HepG2 (cell line): ENCODE measurements around the gene RBCK1. TPM values are rescaled to one million over a fixed set of nuclear protein-coding genes. Genes with fewer than 3 reads are reported as not detected.

Experiments used
- FLYWCH1 ChIP-seq: sonication (generic); formaldehyde crosslinking; IDR thresholded peaks from 2 replicates; pipeline ENCODE4 v1.8.1; 2023; ENCODE audit warnings: mild to moderate bottlenecking, missing genetic modification reagents
- FOXP4 ChIP-seq: sonication (generic); formaldehyde crosslinking; IDR thresholded peaks from 2 replicates; pipeline ENCODE4 v1.4.0; 2020; ENCODE audit warnings: missing genetic modification reagents
- HES4 ChIP-seq: sonication (generic); formaldehyde crosslinking; IDR thresholded peaks from 2 replicates; pipeline ENCODE4 v1.9.0; 2021; ENCODE audit warnings: mild to moderate bottlenecking, missing genetic modification reagents, borderline replicate concordance
- HIVEP1 ChIP-seq: sonication (generic); formaldehyde crosslinking; IDR thresholded peaks from 2 replicates; pipeline ENCODE4 v1.4.0; 2020; ENCODE audit warnings: mild to moderate bottlenecking, missing genetic modification reagents
- NFE2 ChIP-seq: sonication (generic); formaldehyde crosslinking; IDR thresholded peaks from 2 replicates; pipeline ENCODE4 v1.4.0; 2020; ENCODE audit warnings: missing genetic modification reagents
- NKX3-1 ChIP-seq: sonication (generic); formaldehyde crosslinking; IDR thresholded peaks from 2 replicates; pipeline ENCODE4 v1.5.0; 2020; ENCODE audit warnings: missing genetic modification reagents
- ONECUT2 ChIP-seq: sonication (generic); formaldehyde crosslinking; IDR thresholded peaks from 2 replicates; pipeline ENCODE4 v1.4.0; 2020; ENCODE audit warnings: missing genetic modification reagents
- PHF5A ChIP-seq: IDR thresholded peaks from one replicate; pipeline ENCODE4 v1.6.1; 2018; ENCODE audit warnings: low read depth, missing genetic modification reagents; ENCODE audit not compliant: unreplicated experiment
- POLR2AphosphoS5 ChIP-seq: IDR thresholded peaks from 2 replicates; pipeline ENCODE4 v1.6.1; 2012; ENCODE audit warnings: low read depth, low read length
- ZBTB38 ChIP-seq: sonication (generic); formaldehyde crosslinking; IDR thresholded peaks from 2 replicates; pipeline ENCODE4 v1.5.1; 2020; ENCODE audit warnings: mild to moderate bottlenecking, missing genetic modification reagents
- ZC3H4 ChIP-seq: sonication (generic); formaldehyde crosslinking; IDR thresholded peaks from 2 replicates; pipeline ENCODE4 v1.4.0; 2020; ENCODE audit warnings: missing genetic modification reagents, borderline replicate concordance
- ZFP36L2 ChIP-seq: sonication (generic); formaldehyde crosslinking; IDR thresholded peaks from 2 replicates; pipeline ENCODE4 v1.4.0; 2020; ENCODE audit warnings: missing genetic modification reagents
- ZNF224 ChIP-seq: sonication (generic); formaldehyde crosslinking; IDR thresholded peaks from 2 replicates; pipeline ENCODE4 v1.5.0; 2020; ENCODE audit warnings: mild to moderate bottlenecking, missing genetic modification reagents
- ZNF260 ChIP-seq: sonication (generic); formaldehyde crosslinking; IDR thresholded peaks from 2 replicates; pipeline ENCODE4 v1.4.0; 2020; ENCODE audit warnings: missing genetic modification reagents, low read depth, mild to moderate bottlenecking, borderline replicate concordance
- ZNF44 ChIP-seq: sonication (generic); formaldehyde crosslinking; IDR thresholded peaks from 2 replicates; pipeline ENCODE4 v1.5.1; 2020; ENCODE audit warnings: mild to moderate bottlenecking, missing genetic modification reagents
- ZNF563 ChIP-seq: sonication (generic); formaldehyde crosslinking; IDR thresholded peaks from 2 replicates; pipeline ENCODE4 v1.8.0; 2022; ENCODE audit warnings: mild to moderate bottlenecking, moderate library complexity, missing genetic modification reagents
- ZNF670 ChIP-seq: sonication (generic); formaldehyde crosslinking; IDR thresholded peaks from 2 replicates; pipeline ENCODE4 v1.8.0; 2022; ENCODE audit warnings: mild to moderate bottlenecking, missing genetic modification reagents, borderline replicate concordance
- ZNF674 ChIP-seq: sonication (generic); formaldehyde crosslinking; IDR thresholded peaks from 2 replicates; pipeline ENCODE4 v1.5.0; 2020; ENCODE audit warnings: low read depth, mild to moderate bottlenecking, missing genetic modification reagents
- polyA plus RNA-seq, 8 experiments: library from polyadenylated mRNA; depleted of rRNA in 3 of 8; stranded (reverse) in 7 of 8; unstranded in 1 of 8; fragments of >200 nt; fragmentation: Illumina TruSeq in 4 of 8; extraction: Trizol in 4 of 8; gene quantifications; 2 replicates each; pipeline versions ENCODE4 v1.2.1 to v1.2.3, GENCODE V29; 2011 to 2016; ENCODE audit warnings: low read depth in 4 of 8, missing spikeins in 1 of 8, mixed read lengths in 1 of 8; ENCODE audit not compliant: insufficient read depth in 1 of 8
- total RNA-seq, 5 experiments: library from RNA; depleted of rRNA; stranded (reverse); fragments of >200 nt; fragmentation: Illumina TruSeq; extraction: Trizol; gene quantifications; 2 replicates each; pipeline ENCODE4 v1.2.3, GENCODE V29; 2016; ENCODE audit warnings: low read depth in 1 of 5
- TF ChIP-seq, protein P1 (sequence below): sonication (generic); formaldehyde crosslinking; IDR thresholded peaks from 2 replicates; pipeline ENCODE4 v1.8.0; 2022; ENCODE audit warnings: low read depth, missing genetic modification reagents
- TF ChIP-seq, protein P2 (sequence below): sonication (generic); formaldehyde crosslinking; IDR thresholded peaks from 2 replicates; pipeline ENCODE4 v1.4.0; 2020; ENCODE audit warnings: missing genetic modification reagents
- TF ChIP-seq, protein P3 (sequence below): sonication (generic); formaldehyde crosslinking; IDR thresholded peaks from 2 replicates; pipeline ENCODE4 v1.5.0; 2020; ENCODE audit warnings: mild to moderate bottlenecking, missing genetic modification reagents
- TF ChIP-seq, protein P4 (sequence below): sonication (generic); formaldehyde crosslinking; IDR thresholded peaks from 2 replicates; pipeline ENCODE4 v1.5.1; 2020; ENCODE audit warnings: missing genetic modification reagents, mild to moderate bottlenecking, borderline replicate concordance

The RBCK1 gene
- total and polyA plus RNA-seq, 2 of the 13 experiments (the other 11 are each of a cell fraction or from before 2014, with no cell fraction given): 149 to 215 TPM

- TF ChIP-seq ONECUT2 (CRISPR knock-in tag) (no peak), FOXP4 (no peak), NKX3-1 (no peak), FLYWCH1 (CRISPR knock-in tag) (no peak), ZC3H4 (CRISPR knock-in tag) (no peak), ZNF674 (CRISPR knock-in tag) (no peak), HIVEP1 (peak; percentile 72; the same call in 1 of the 2 replicates), ZNF224 (no peak), ZBTB38 (CRISPR knock-in tag) (peak; percentile 100), POLR2AphosphoS5 (no peak), ZNF670 (CRISPR knock-in tag) (no peak), PHF5A (CRISPR knock-in tag) (no peak), ZNF563 (CRISPR knock-in tag) (0 out of 2 replicates have a peak, but pooled peaks have one; percentile 39), HES4 (peak; percentile 23; the same call in 1 of the 2 replicates), ZNF44 (no peak), ZNF260 (CRISPR knock-in tag) (no peak), NFE2 (no peak), ZFP36L2 (CRISPR knock-in tag) (no peak)
- TF ChIP-seq, protein P1, sequence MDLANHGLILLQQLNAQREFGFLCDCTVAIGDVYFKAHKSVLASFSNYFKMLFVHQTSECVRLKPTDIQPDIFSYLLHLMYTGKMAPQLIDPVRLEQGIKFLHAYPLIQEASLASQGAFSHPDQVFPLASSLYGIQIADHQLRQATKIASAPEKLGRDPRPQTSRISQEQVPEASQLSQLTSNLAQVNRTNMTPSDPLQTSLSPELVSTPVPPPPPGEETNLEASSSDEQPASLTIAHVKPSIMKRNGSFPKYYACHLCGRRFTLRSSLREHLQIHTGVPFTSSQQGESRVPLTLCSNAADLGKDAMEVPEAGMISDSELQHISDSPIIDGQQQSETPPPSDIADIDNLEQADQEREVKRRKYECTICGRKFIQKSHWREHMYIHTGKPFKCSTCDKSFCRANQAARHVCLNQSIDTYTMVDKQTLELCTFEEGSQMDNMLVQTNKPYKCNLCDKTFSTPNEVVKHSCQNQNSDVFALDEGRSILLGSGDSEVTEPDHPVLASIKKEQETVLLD (CRISPR knock-in tag): no peak
- TF ChIP-seq, protein P2, sequence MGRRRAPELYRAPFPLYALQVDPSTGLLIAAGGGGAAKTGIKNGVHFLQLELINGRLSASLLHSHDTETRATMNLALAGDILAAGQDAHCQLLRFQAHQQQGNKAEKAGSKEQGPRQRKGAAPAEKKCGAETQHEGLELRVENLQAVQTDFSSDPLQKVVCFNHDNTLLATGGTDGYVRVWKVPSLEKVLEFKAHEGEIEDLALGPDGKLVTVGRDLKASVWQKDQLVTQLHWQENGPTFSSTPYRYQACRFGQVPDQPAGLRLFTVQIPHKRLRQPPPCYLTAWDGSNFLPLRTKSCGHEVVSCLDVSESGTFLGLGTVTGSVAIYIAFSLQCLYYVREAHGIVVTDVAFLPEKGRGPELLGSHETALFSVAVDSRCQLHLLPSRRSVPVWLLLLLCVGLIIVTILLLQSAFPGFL: no peak
- TF ChIP-seq, protein P3, sequence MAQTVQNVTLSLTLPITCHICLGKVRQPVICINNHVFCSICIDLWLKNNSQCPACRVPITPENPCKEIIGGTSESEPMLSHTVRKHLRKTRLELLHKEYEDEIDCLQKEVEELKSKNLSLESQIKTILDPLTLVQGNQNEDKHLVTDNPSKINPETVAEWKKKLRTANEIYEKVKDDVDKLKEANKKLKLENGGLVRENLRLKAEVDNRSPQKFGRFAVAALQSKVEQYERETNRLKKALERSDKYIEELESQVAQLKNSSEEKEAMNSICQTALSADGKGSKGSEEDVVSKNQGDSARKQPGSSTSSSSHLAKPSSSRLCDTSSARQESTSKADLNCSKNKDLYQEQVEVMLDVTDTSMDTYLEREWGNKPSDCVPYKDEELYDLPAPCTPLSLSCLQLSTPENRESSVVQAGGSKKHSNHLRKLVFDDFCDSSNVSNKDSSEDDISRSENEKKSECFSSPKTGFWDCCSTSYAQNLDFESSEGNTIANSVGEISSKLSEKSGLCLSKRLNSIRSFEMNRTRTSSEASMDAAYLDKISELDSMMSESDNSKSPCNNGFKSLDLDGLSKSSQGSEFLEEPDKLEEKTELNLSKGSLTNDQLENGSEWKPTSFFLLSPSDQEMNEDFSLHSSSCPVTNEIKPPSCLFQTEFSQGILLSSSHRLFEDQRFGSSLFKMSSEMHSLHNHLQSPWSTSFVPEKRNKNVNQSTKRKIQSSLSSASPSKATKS: no peak
- TF ChIP-seq, protein P4, sequence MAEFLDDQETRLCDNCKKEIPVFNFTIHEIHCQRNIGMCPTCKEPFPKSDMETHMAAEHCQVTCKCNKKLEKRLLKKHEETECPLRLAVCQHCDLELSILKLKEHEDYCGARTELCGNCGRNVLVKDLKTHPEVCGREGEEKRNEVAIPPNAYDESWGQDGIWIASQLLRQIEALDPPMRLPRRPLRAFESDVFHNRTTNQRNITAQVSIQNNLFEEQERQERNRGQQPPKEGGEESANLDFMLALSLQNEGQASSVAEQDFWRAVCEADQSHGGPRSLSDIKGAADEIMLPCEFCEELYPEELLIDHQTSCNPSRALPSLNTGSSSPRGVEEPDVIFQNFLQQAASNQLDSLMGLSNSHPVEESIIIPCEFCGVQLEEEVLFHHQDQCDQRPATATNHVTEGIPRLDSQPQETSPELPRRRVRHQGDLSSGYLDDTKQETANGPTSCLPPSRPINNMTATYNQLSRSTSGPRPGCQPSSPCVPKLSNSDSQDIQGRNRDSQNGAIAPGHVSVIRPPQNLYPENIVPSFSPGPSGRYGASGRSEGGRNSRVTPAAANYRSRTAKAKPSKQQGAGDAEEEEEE (CRISPR knock-in tag): no peak
Measured at GRCh38 chr20:396252-396618, 11.9 kb upstream of the RBCK1 start (continued).
